Heart left ventricle (tissue), 16 donors: ENCODE measurements around the gene CCDC192. TPM values are rescaled to one million over a fixed set of nuclear protein-coding genes. Genes with fewer than 3 reads are reported as not detected.
A peak's percentile ranks its signal among the peaks of the same experiment; 100 is the strongest.

ENCODE experiments used
- ATAC-seq, 4 donors: fragments of 200-7000 bp; cut with Tn5 transposase; one replicate each; pipeline ENCODE4 v1.9.1; 2020 to 2022; ENCODE audit warnings: moderate library complexity in 4 of 4, mild to moderate bottlenecking in 3 of 4, moderate number of reproducible peaks in 1 of 4
- DNase-seq, 5 donors: peaks; one replicate each; pipeline ENCODE4 v3.0.0-alpha.2; 2020
- H3K27ac ChIP-seq, 12 donors: fragments of 200-600 bp; sonication (generic) in 4 of 12; one replicate each; pipeline versions ENCODE4 v1.5.0 to v1.8.0; 2016 to 2022; ENCODE audit warnings: mild to moderate bottlenecking in 2 of 12
- H3K27me3 ChIP-seq, 9 donors: fragments of 200-600 bp; sonication (generic) in 2 of 9; one replicate each; pipeline versions ENCODE4 v1.5.1 to v1.8.0; 2016 to 2022; ENCODE audit warnings: mild to moderate bottlenecking in 3 of 9
- H3K36me3 ChIP-seq, 9 donors: fragments of 200-600 bp; sonication (generic) in 2 of 9; one replicate each; pipeline versions ENCODE4 v1.5.0 to v1.8.0; 2018 to 2022; ENCODE audit warnings: mild to moderate bottlenecking in 2 of 9
- H3K4me1 ChIP-seq, 12 donors: fragments of 200-600 bp; sonication (generic) in 4 of 12; one replicate each; pipeline versions ENCODE4 v1.5.0 to v1.8.0; 2016 to 2022; ENCODE audit warnings: mild to moderate bottlenecking in 3 of 12
- H3K4me3 ChIP-seq, 12 donors: fragments of 200-600 bp; sonication (generic) in 4 of 12; one replicate each; pipeline versions ENCODE4 v1.5.0 to v1.8.0; 2017 to 2022; ENCODE audit warnings: mild to moderate bottlenecking in 9 of 12, moderate library complexity in 4 of 12
- H3K9me3 ChIP-seq, 12 donors: fragments of 200-600 bp; sonication (generic) in 4 of 12; one replicate each; pipeline versions ENCODE4 v1.5.0 to v1.8.0; 2016 to 2022; ENCODE audit warnings: mild to moderate bottlenecking in 1 of 12
- POLR2A ChIP-seq, 2 donors: fragments of 450-650 bp; IDR thresholded peaks; one replicate each; pipeline ENCODE4 v1.6.1; 2017; ENCODE audit warnings: antibody characterized with exemption in 2 of 2, mild to moderate bottlenecking in 2 of 2, moderate library complexity in 2 of 2
- WGBS, 4 donors: extraction: QIAGEN DNeasy Blood & Tissue Kit in 2 of 4; methylation state at CpG; one replicate each; pipeline versions ENCODE4 v1.1.5 to v1.1.7; 2013 to 2018; 5-methylcytosine and 5-hydroxymethylcytosine counted together
- intact Hi-C, 10 donors: fragments of 100-400 bp; cut with DNase I; formaldehyde crosslinking; loops; one replicate each; pipeline versions ENCODE4 v1.11.1 to v1.14.2; 2022
- polyA plus RNA-seq, 2 donors: library from polyadenylated mRNA; stranded (reverse); fragments of 200-250 nt; gene quantifications; one replicate each; pipeline ENCODE4 v1.2.3, GENCODE V29; 2013
- total RNA-seq, 9 donors: library from RNA; depleted of rRNA in 2 of 9; stranded (reverse); fragments of >200 nt in 2 of 9; fragmentation: NEBNext Ultra II Directional in 3 of 9; extraction: Animal tissue kit (Norgen Biotek cat#: 25700) in 3 of 9; gene quantifications; one replicate each; pipeline versions ENCODE4 v1.1.0 to v1.2.4, GENCODE V29; 2016 to 2023
- TF ChIP-seq, protein P1 (sequence below), 12 donors: fragments of 200-600 bp; sonication (generic) in 4 of 12; IDR thresholded peaks; one replicate each; pipeline versions ENCODE4 v1.5.0 to v1.8.0; 2018 to 2022; ENCODE audit warnings: antibody characterized with exemption in 12 of 12, mild to moderate bottlenecking in 5 of 12
- donor health status: ischemic (EF 13 %, LVEDD 7.1; RV severe dilation, severe dysfunction).
- donor health status: healthy with polysubstance abuse.
- donor health status: DM: no; HTN: yes; CAD: no.
- donor health status: DM: no; HTN: no; CAD: no.
- donor health status: ischemic (EF 25% LVEDD 6.9; RV normal size, moderate dysfunction).
- donor health status: ischemic (EF 25% LVEDD 5.7; RV mildly dilated, moderate dysfunction).
- donor health status: healthy.
- donor health status: DM: yes; HTN: yes; CAD: no.
- donor health status: ischemic (EF 35%, LVEDD 5.7; RV mildly dilated, moderate dysfunction).
- donor health status: nonischemic (EF 11% LVEDD 7.7; RV severe dilation, severe dysfunction).
- donor health status: DM: yes; HTN: yes; CAD: no.
- donor health status: PGD.
- donor health status: ischemic (EF 29% LVEDD 5.4; RV normal size, mild dysfunction).
- donor health status: nonischemic (EF 23%, LVEDD 6.1; RV moderate dilation, normal function).

Gene CCDC192
- total and polyA plus RNA-seq, 11 donors = 0.07 to 1.3 (median 0.42) TPM; not detected in 8

DNA sequence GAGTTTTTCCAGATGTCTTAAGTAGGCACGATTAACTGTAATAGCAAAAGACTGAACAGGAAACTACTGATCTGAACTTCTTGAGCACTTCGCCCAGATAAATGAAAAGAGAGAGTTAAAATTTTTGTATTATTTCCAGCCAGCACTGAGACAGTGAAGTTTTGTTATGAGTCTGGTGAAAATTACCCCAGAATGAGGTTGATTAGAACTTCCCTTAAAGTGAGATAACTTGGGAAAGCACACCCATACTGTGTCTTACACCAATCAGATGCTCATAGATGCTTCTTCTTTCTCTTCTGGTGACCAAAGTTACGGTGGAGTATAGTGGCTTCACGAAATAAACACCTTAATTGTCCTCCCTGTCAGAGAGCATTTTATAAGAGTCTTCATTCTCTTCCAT lies 248.6 kb downstream of the CCDC192 start:
- Histone ChIP-seq H3K4me1 (peaks cover 0 to 1% (median 0%) of the 10 kb centered on the region in 12 donors), H3K27ac (peak overlapping the region in 1 of 12 donors; percentile 58), H3K36me3 (no peaks in the 10 kb centered on the region), H3K9me3 (no peaks in the 10 kb centered on the region), H3K27me3 (no peaks in the 10 kb centered on the region), H3K4me3 (no peak overlapping the region)
- TF ChIP-seq, protein P1, sequence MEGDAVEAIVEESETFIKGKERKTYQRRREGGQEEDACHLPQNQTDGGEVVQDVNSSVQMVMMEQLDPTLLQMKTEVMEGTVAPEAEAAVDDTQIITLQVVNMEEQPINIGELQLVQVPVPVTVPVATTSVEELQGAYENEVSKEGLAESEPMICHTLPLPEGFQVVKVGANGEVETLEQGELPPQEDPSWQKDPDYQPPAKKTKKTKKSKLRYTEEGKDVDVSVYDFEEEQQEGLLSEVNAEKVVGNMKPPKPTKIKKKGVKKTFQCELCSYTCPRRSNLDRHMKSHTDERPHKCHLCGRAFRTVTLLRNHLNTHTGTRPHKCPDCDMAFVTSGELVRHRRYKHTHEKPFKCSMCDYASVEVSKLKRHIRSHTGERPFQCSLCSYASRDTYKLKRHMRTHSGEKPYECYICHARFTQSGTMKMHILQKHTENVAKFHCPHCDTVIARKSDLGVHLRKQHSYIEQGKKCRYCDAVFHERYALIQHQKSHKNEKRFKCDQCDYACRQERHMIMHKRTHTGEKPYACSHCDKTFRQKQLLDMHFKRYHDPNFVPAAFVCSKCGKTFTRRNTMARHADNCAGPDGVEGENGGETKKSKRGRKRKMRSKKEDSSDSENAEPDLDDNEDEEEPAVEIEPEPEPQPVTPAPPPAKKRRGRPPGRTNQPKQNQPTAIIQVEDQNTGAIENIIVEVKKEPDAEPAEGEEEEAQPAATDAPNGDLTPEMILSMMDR (IDR thresholded peaks at IDR 0.05) = no peak
- TF ChIP-seq POLR2A (IDR thresholded peaks at IDR 0.05) = no peak
- WGBS, 4 donors = 81 to 87% (median 85%) methylated on average over 4 of the region's 4 CpGs
- no peak for ATAC-seq
- intact Hi-C loops = loop anchor here in 1 of 10 donors (10.0 kb wide), 1 partner anchor 133 kb away; the partner anchor contains the start of gene SLC12A2
- no peak for DNase-seq

DNA sequence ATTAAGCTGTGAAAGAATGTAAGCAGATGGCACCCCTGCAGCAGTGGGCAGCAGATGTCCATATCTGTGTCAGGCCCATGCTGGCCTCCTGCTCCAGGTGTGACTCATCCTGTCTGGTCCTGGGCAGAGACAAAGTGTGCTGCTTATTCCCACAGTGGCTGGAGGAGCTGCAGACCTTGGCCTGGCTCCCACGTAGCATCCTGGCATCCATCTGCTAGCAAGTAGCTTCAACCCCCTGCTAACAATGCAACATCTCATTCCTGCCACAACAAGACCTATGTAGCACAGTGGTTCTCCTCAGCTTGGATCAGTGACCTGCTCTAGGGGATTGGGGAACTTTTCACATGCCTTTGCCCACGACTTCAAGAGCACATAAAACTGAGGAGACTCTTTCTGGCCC lies 254.0 kb downstream of the CCDC192 start:
- 17 to 38% (median 27%) methylated on average over 2 of the region's 2 CpGs for WGBS, 4 donors

DNA sequence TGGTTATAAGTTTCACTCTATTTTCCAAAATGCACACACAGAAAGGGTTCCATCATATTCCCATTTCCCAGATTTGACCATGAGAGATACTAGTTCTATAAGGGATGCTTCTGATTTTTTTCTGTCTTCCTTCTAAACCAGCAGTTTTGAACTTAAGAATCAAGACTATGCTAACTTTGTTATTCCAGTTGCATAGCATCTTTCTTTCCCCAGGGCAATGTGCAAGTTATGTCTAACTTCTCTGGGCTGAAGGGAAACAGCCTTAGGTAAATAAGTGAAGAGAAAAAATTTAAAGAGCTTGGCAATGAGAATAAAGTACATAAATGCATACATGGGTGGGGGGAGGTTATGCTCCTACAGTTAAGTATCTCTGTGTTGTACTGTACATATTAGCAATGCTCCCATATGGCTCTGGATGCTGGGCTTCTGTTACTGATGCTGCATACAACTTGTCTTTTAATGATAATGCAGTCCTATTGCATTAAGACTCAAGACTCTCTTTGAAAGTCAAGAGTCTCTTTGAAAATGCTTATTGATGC lies 254.6 kb downstream of the CCDC192 start:
- intact Hi-C loops = loop anchor here in 2 of 10 donors (5.0 to 10.0 kb wide), 2 partner anchors 125 to 127 kb away; partner anchors contain the start of gene SLC12A2 (in 2 of the 2)
- peak overlapping the region in 7 of 12 donors; percentile 6 to 64 (median 33) for H3K27ac ChIP-seq

More for the DNA sequence above, 254.0 kb downstream of the CCDC192 start:
- TF ChIP-seq, protein P1 (IDR thresholded peaks at IDR 0.05) = no peak
- no peak for TF ChIP-seq POLR2A (IDR thresholded peaks at IDR 0.05)
- peaks cover 8 to 51% (median 40%) of the 10 kb centered on the region in 12 donors for H3K4me1 ChIP-seq
- no peaks in the 10 kb centered on the region for H3K9me3 ChIP-seq
- no peak overlapping the region for H3K4me3 ChIP-seq
- ATAC-seq = peak; percentile 50 to 89 (median 70)
- DNase-seq = peak in 4 of 5 donors; percentile 47 to 74 (median 72)
- peak overlapping the region in 1 of 12 donors; percentile 64 for H3K27ac ChIP-seq
- intact Hi-C loops = loop anchor here in 2 of 10 donors (5.0 to 10.0 kb wide), 2 partner anchors 125 to 128 kb away; partner anchors contain the start of gene SLC12A2 (in 2 of the 2)
- no peaks in the 10 kb centered on the region for H3K36me3 ChIP-seq
- H3K27me3 ChIP-seq = no peaks in the 10 kb centered on the region

More for the DNA sequence above, 254.6 kb downstream of the CCDC192 start:
- no peak for TF ChIP-seq POLR2A (IDR thresholded peaks at IDR 0.05)
- TF ChIP-seq, protein P1 (IDR thresholded peaks at IDR 0.05) = no peak
- DNase-seq = no peak
- no peaks in the 10 kb centered on the region for H3K27me3 ChIP-seq
- no peak overlapping the region for H3K4me3 ChIP-seq
- H3K36me3 ChIP-seq = no peaks in the 10 kb centered on the region
- peaks cover 8 to 53% (median 41%) of the 10 kb centered on the region in 12 donors for H3K4me1 ChIP-seq
- no peaks in the 10 kb centered on the region for H3K9me3 ChIP-seq
- no peak for ATAC-seq
